HEK293 (cell line): Measurements from ENCODE around the gene UFSP1.
A peak's percentile ranks its signal among the peaks of the same experiment; 100 is the strongest.

ENCODE experiments used
- OSR2 ChIP-seq: fragments of 450-650 bp; formaldehyde crosslinking; IDR thresholded peaks from 2 replicates; pipeline ENCODE4 v1.5.1; 2016; ENCODE audit warnings: missing biosample characterization, missing genetic modification characterization
- PRDM1 ChIP-seq: fragments of 450-650 bp; formaldehyde crosslinking; IDR thresholded peaks from 2 replicates; pipeline ENCODE4; 2016; ENCODE audit warnings: missing biosample characterization, missing genetic modification characterization
- REST ChIP-seq: fragments of 450-650 bp; formaldehyde crosslinking; IDR thresholded peaks from 2 replicates; pipeline ENCODE4 v1.5.1; 2016; ENCODE audit warnings: missing biosample characterization, missing genetic modification characterization
- ZBTB49 ChIP-seq: fragments of 450-650 bp; formaldehyde crosslinking; IDR thresholded peaks from 2 replicates; pipeline ENCODE4 v1.5.1; 2016; ENCODE audit warnings: missing biosample characterization, missing genetic modification characterization, low read depth
- ZBTB7A ChIP-seq: fragments of 450-650 bp; formaldehyde crosslinking; IDR thresholded peaks from 2 replicates; pipeline ENCODE4 v1.5.1; 2016; ENCODE audit warnings: low read depth, missing biosample characterization, missing genetic modification characterization
- ZNF544 ChIP-seq: fragments of 450-650 bp; formaldehyde crosslinking; IDR thresholded peaks from 2 replicates; pipeline ENCODE4 v1.5.0; 2017; ENCODE audit warnings: missing biosample characterization, missing genetic modification characterization
- ZNF558 ChIP-seq: fragments of 450-650 bp; formaldehyde crosslinking; IDR thresholded peaks from 2 replicates; pipeline ENCODE4 v1.5.1; 2016; ENCODE audit warnings: missing biosample characterization, missing genetic modification characterization
- ZNF561 ChIP-seq: fragments of 450-650 bp; IDR thresholded peaks from 2 replicates; pipeline ENCODE4 v1.5.1; 2018; ENCODE audit warnings: missing biosample characterization, missing genetic modification characterization, borderline replicate concordance
- ZNF707 ChIP-seq: fragments of 450-650 bp; formaldehyde crosslinking; IDR thresholded peaks from 2 replicates; pipeline ENCODE4 v1.5.1; 2016; ENCODE audit warnings: missing biosample characterization, missing genetic modification characterization
- ZNF747 ChIP-seq: fragments of 450-650 bp; formaldehyde crosslinking; IDR thresholded peaks from 2 replicates; pipeline ENCODE4 v1.5.1; 2016; ENCODE audit warnings: missing biosample characterization, missing genetic modification characterization
- ZSCAN30 ChIP-seq: fragments of 450-650 bp; IDR thresholded peaks from 2 replicates; pipeline ENCODE4 v1.5.1; 2018; ENCODE audit warnings: missing biosample characterization, mild to moderate bottlenecking, missing genetic modification characterization, moderate library complexity
- TF ChIP-seq, protein P1 (sequence below): fragments of 450-650 bp; formaldehyde crosslinking; IDR thresholded peaks from 2 replicates; pipeline ENCODE4 v1.5.1; 2016; ENCODE audit warnings: missing biosample characterization, missing genetic modification characterization
- TF ChIP-seq, protein P2 (sequence below): fragments of 450-650 bp; formaldehyde crosslinking; IDR thresholded peaks from 2 replicates; pipeline ENCODE4 v1.5.1; 2016; ENCODE audit warnings: missing biosample characterization, missing genetic modification characterization
- TF ChIP-seq, protein P3 (sequence below): fragments of 450-650 bp; formaldehyde crosslinking; IDR thresholded peaks from 2 replicates; pipeline ENCODE4 v1.5.1; 2016; ENCODE audit warnings: missing biosample characterization, missing genetic modification characterization

- TF ChIP-seq ZNF707 (tag by site-specific recombination) (no peak), ZBTB7A (tag by site-specific recombination) (no peak), ZNF544 (tag by site-specific recombination) (no peak), OSR2 (tag by site-specific recombination) (no peak), ZNF558 (tag by site-specific recombination) (no peak), ZBTB49 (tag by site-specific recombination) (no peak), ZNF747 (tag by site-specific recombination) (no peak), REST (tag by site-specific recombination) (peak; percentile 71; the same call in 1 of the 2 replicates), ZNF561 (tag by site-specific recombination) (no peak), PRDM1 (tag by site-specific recombination) (no peak), ZSCAN30 (tag by site-specific recombination) (no peak)
- TF ChIP-seq, protein P1, sequence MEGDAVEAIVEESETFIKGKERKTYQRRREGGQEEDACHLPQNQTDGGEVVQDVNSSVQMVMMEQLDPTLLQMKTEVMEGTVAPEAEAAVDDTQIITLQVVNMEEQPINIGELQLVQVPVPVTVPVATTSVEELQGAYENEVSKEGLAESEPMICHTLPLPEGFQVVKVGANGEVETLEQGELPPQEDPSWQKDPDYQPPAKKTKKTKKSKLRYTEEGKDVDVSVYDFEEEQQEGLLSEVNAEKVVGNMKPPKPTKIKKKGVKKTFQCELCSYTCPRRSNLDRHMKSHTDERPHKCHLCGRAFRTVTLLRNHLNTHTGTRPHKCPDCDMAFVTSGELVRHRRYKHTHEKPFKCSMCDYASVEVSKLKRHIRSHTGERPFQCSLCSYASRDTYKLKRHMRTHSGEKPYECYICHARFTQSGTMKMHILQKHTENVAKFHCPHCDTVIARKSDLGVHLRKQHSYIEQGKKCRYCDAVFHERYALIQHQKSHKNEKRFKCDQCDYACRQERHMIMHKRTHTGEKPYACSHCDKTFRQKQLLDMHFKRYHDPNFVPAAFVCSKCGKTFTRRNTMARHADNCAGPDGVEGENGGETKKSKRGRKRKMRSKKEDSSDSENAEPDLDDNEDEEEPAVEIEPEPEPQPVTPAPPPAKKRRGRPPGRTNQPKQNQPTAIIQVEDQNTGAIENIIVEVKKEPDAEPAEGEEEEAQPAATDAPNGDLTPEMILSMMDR (tag by site-specific recombination), result no peak
- TF ChIP-seq, protein P2, sequence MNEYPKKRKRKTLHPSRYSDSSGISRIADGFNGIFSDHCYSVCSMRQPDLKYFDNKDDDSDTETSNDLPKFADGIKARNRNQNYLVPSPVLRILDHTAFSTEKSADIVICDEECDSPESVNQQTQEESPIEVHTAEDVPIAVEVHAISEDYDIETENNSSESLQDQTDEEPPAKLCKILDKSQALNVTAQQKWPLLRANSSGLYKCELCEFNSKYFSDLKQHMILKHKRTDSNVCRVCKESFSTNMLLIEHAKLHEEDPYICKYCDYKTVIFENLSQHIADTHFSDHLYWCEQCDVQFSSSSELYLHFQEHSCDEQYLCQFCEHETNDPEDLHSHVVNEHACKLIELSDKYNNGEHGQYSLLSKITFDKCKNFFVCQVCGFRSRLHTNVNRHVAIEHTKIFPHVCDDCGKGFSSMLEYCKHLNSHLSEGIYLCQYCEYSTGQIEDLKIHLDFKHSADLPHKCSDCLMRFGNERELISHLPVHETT (tag by site-specific recombination), result no peak
- TF ChIP-seq, protein P3, sequence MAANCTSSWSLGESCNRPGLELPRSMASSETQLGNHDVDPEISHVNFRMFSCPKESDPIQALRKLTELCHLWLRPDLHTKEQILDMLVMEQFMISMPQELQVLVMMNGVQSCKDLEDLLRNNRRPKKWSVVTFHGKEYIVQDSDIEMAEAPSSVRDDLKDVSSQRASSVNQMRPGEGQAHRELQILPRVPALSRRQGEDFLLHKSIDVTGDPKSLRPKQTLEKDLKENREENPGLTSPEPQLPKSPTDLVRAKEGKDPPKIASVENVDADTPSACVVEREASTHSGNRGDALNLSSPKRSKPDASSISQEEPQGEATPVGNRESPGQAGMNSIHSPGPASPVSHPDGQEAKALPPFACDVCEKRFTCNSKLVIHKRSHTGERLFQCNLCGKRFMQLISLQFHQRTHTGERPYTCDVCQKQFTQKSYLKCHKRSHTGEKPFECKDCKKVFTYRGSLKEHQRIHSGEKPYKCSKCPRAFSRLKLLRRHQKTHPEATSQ (tag by site-specific recombination), result no peak
Measured at GRCh38 chr7:100892364-100893317, 3.1 kb upstream of the UFSP1 start.
